PC-3 (cell line): ENCODE data around the gene FIBIN.
"Not testable (repeated sequence)": the region's sequence is repeated elsewhere in the genome, so short reads cannot be mapped to it uniquely, and the experiment has no call there.

ENCODE experiments used
- EZH2phosphoT487 ChIP-seq: fragments of 300-600 bp; sonication (generic); IDR thresholded peaks from 2 replicates; pipeline ENCODE4 v1.6.1; 2018; ENCODE audit warnings: mild to moderate bottlenecking, antibody characterized with exemption, low read length, borderline replicate concordance
- TF ChIP-seq, protein P1 (sequence below): fragments of 300-600 bp; sonication (generic); conservative IDR thresholded peaks from 2 replicates; pipeline ENCODE4 v1.5.1; 2017; ENCODE audit warnings: antibody characterized with exemption, low read depth, mild to moderate bottlenecking, low read length

DNA sequence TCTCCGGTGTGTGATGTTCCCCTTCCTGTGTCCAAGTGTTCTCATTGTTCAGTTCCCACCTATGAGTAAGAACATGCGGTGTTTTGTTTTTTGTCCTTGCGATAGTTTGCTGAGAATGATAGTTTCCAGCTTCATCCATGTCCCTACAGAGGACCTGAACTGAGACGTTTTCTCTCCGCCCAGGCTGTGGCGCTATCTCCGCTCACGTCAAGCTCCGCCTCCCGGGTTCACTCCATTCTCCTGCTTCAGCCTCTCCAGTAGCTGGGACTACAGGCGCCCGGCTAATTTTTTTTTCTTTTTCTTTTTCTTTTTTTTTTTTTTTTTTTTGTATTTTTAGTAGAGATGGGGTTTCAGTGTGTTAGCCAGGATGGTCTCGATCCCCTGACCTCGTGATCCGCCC is 16.7 kb upstream of the FIBIN start:
- TF ChIP-seq, protein P1, sequence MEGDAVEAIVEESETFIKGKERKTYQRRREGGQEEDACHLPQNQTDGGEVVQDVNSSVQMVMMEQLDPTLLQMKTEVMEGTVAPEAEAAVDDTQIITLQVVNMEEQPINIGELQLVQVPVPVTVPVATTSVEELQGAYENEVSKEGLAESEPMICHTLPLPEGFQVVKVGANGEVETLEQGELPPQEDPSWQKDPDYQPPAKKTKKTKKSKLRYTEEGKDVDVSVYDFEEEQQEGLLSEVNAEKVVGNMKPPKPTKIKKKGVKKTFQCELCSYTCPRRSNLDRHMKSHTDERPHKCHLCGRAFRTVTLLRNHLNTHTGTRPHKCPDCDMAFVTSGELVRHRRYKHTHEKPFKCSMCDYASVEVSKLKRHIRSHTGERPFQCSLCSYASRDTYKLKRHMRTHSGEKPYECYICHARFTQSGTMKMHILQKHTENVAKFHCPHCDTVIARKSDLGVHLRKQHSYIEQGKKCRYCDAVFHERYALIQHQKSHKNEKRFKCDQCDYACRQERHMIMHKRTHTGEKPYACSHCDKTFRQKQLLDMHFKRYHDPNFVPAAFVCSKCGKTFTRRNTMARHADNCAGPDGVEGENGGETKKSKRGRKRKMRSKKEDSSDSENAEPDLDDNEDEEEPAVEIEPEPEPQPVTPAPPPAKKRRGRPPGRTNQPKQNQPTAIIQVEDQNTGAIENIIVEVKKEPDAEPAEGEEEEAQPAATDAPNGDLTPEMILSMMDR = not testable (repeated sequence)
- not testable (repeated sequence) for TF ChIP-seq EZH2phosphoT487
